Gastroesophageal sphincter (tissue), 4 donors: ENCODE results near the gene SYNDIG1. TPM values are rescaled to one million over a fixed set of nuclear protein-coding genes. Genes with fewer than 3 reads are reported as not detected.

Source experiments
- ATAC-seq: fragments of 150-250 bp; one replicate; pipeline ENCODE4 v1.9.1; 2016; ENCODE audit warnings: mild to moderate bottlenecking, moderate library complexity
- H3K27ac ChIP-seq, 4 donors: fragments of 200-600 bp; sonication (generic) in 3 of 4; 1 replicate in 3 of 4; 2 replicates in 1 of 4; pipeline ENCODE4 v1.5.1; 2016 to 2019
- H3K27me3 ChIP-seq: fragments of 200-600 bp; sonication (generic); one replicate; pipeline ENCODE4 v1.5.1; 2019
- H3K36me3 ChIP-seq, 2 donors: fragments of 200-600 bp; sonication (generic); one replicate each; pipeline ENCODE4 v1.5.1; 2019; ENCODE audit warnings: control low read depth in 1 of 2
- H3K4me1 ChIP-seq, 3 donors: fragments of 200-600 bp; sonication (generic); 1 replicate in 2 of 3; 2 replicates in 1 of 3; pipeline ENCODE4 v1.5.1; 2016 to 2019; ENCODE audit warnings: control low read depth in 2 of 3
- H3K4me3 ChIP-seq, 2 donors: fragments of 200-600 bp; sonication (generic); one replicate each; pipeline ENCODE4 v1.5.1; 2019; ENCODE audit warnings: mild to moderate bottlenecking in 1 of 2, moderate library complexity in 1 of 2
- H3K9me3 ChIP-seq, 3 donors: fragments of 200-600 bp; sonication (generic); one replicate each; pipeline ENCODE4 v1.5.1; 2017 to 2019; ENCODE audit warnings: control low read depth in 2 of 3
- EP300 ChIP-seq: sonication (generic); formaldehyde crosslinking; IDR thresholded peaks from one replicate; pipeline ENCODE4 v1.6.1; 2017; ENCODE audit warnings: antibody characterized with exemption, mild to moderate bottlenecking
- POLR2A ChIP-seq, 2 donors: fragments of 450-650 bp; IDR thresholded peaks; one replicate each; pipeline ENCODE4 v1.6.1; 2017; ENCODE audit warnings: antibody characterized with exemption in 2 of 2, mild to moderate bottlenecking in 2 of 2, moderate library complexity in 1 of 2
- POLR2AphosphoS5 ChIP-seq: sonication (generic); formaldehyde crosslinking; IDR thresholded peaks from one replicate; pipeline ENCODE4 v1.6.1; 2017; ENCODE audit warnings: antibody characterized with exemption
- WGBS, 2 donors: methylation state at CpG; one replicate each; pipeline ENCODE4 v1.1.5; 2018; ENCODE audit warnings: low coverage in 1 of 2; 5-methylcytosine and 5-hydroxymethylcytosine counted together
- total RNA-seq, 4 donors: library from RNA; depleted of rRNA; stranded (reverse); fragments of >200 nt; gene quantifications; one replicate each; pipeline ENCODE4 v1.1.0, GENCODE V29; 2016
- TF ChIP-seq, protein P1 (sequence below), 4 experiments: fragments of 200-600 bp in 2 of 4; fragments of 450-650 bp in 2 of 4; sonication (generic) in 1 of 4; IDR thresholded peaks; one replicate each; pipeline ENCODE4 v1.5.1; 2017 to 2019; ENCODE audit warnings: antibody characterized with exemption in 4 of 4, mild to moderate bottlenecking in 2 of 4, moderate library complexity in 2 of 4

SYNDIG1 gene
- total RNA-seq, 4 donors from 2014 or later, result 0.15 to 0.40 (median 0.16) TPM; not detected in 1

DNA sequence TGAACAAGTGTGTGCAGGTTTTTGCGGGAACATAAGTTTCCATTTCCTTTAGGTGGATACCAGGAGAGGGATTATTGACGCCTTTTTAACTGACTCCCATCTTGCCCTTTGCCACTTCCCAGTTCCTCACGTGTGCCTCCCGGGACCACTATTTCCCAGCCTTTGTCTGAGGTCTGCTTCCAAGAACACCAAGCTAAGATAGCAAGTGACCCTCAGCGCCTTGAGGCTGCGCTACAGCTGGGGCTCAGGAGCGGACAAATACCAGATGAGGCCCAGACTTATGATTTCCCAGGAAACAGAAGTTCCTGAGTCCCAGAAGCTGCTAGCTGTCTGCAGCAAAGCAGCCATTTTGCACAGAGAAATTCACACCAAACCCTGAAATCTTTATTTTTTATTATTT is 216.7 kb downstream of the SYNDIG1 start:
- no peak for ATAC-seq
- H3K4me3 ChIP-seq, result no peak overlapping the region
- H3K9me3 ChIP-seq, result peaks cover 0 to 12% (median 0%) of the 10 kb centered on the region in 3 donors
- no peaks in the 10 kb centered on the region for H3K4me1 ChIP-seq
- no peak overlapping the region for H3K27ac ChIP-seq
- TF ChIP-seq POLR2AphosphoS5 (no peak), POLR2A (IDR thresholded peaks at IDR 0.05) (no peak), EP300 (no peak)
- TF ChIP-seq, protein P1, sequence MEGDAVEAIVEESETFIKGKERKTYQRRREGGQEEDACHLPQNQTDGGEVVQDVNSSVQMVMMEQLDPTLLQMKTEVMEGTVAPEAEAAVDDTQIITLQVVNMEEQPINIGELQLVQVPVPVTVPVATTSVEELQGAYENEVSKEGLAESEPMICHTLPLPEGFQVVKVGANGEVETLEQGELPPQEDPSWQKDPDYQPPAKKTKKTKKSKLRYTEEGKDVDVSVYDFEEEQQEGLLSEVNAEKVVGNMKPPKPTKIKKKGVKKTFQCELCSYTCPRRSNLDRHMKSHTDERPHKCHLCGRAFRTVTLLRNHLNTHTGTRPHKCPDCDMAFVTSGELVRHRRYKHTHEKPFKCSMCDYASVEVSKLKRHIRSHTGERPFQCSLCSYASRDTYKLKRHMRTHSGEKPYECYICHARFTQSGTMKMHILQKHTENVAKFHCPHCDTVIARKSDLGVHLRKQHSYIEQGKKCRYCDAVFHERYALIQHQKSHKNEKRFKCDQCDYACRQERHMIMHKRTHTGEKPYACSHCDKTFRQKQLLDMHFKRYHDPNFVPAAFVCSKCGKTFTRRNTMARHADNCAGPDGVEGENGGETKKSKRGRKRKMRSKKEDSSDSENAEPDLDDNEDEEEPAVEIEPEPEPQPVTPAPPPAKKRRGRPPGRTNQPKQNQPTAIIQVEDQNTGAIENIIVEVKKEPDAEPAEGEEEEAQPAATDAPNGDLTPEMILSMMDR (IDR thresholded peaks at IDR 0.05), result no peak
- no peaks in the 10 kb centered on the region for H3K36me3 ChIP-seq
- 68 to 92% methylated on average over 4 to 6 of the region's 7 CpGs for WGBS, 2 donors
- no peaks in the 10 kb centered on the region for H3K27me3 ChIP-seq

DNA sequence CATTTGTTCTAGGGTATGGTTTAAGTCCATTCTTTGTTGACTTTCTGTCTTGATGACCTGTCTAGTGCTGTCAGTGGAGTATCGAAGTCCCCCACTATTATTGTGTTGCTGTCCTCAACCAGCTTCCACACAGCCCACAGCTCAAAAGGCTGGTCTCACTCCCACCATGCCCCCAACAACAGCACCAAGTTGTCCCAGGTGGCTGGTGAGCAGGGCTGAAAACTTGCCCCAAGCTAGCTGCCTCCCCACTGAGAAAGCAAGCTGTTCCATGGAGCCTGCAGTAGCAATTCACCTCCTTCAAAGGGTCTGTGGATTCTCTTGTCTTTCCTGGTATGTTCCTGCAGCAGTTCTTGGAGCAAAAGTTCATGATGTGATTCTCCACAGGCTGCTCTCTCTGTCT is 221.0 kb downstream of the SYNDIG1 start:
- H3K9me3 ChIP-seq, result peaks cover 0 to 12% (median 0%) of the 10 kb centered on the region in 3 donors
- WGBS, 2 donors, result 100% methylated on average over 1 of the region's 1 CpG; no CpG with 5 or more reads in 1 of the 2 donors
- H3K27ac ChIP-seq, result no peak overlapping the region
- peaks cover 5% of the 10 kb centered on the region for H3K27me3 ChIP-seq
- ATAC-seq, result no peak
- H3K4me1 ChIP-seq, result peaks cover 0 to 11% (median 0%) of the 10 kb centered on the region in 3 donors
- TF ChIP-seq POLR2AphosphoS5 (no peak), EP300 (no peak), POLR2A (IDR thresholded peaks at IDR 0.05) (no peak)
- TF ChIP-seq, protein P1 (IDR thresholded peaks at IDR 0.05), result no peak
- H3K4me3 ChIP-seq, result no peak overlapping the region
- no peaks in the 10 kb centered on the region for H3K36me3 ChIP-seq

DNA sequence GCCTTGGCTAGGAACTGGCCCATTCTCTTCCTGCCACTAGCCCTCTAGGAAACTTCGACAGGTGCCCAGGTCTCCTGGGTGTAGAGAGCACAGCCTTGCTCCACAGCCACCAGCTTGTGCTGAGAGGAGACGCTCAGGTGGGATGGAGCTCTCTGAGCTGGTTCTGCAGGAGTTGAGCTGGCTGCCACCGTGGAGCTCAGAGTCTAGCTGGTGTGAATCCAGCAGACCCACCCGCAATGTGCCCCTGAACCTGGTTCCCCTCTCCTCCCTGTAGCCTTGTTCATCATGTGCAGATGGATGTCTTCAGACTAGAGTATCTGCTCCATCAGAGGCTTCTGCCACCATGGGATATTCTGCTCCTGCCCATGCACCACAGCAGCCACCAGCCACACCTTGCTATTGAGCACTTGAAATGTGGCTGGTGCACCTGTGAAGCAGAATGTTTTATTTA is 222.5 kb downstream of the SYNDIG1 start:
- ATAC-seq, result no peak
- WGBS, 2 donors, result 83% methylated on average over 1 of the region's 4 CpGs; no CpG with 5 or more reads in 1 of the 2 donors

DNA sequence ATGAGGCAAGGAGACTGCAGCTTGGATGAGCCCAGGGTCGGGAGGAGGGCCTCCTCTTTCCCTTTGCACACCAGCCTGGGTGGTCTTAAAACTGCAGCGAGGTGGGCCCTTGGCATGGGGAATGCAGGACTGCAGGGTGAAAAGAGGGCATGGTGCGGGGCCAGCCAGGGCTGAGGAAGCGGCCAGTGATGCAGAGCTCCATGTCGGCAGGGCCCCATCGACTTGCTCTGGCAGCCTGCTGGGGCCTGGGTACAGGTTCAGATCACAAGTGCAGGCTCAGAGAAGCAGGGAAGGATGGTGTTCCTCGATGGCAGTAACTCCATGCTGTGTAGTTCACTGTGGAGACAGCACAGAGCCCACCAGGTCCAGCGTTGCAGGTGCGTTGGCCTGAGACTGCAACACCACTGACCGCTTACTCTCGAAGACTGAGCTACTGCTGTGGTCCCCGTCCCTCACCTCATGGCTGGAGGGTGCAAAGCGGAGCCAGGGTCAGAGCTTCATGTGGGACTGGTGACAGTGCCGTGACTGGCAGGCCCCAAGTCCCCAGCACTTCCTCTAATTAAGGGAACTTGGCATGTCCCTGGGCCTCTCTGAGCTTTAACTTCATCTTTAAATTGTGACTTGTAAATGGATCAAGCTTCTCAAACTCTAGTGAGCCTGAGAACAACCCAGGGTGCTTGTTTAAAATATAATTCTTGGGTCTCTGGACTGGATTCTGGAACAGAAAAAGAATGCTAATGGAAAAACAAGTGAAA is 223.2 kb downstream of the SYNDIG1 start:
- Histone ChIP-seq H3K27me3 (peaks cover 5% of the 10 kb centered on the region), H3K27ac (no peak overlapping the region), H3K36me3 (no peaks in the 10 kb centered on the region), H3K4me3 (no peak overlapping the region), H3K9me3 (peaks cover 0 to 9% (median 0%) of the 10 kb centered on the region in 3 donors), H3K4me1 (peaks cover 0 to 11% (median 0%) of the 10 kb centered on the region in 3 donors)
- TF ChIP-seq, protein P1 (IDR thresholded peaks at IDR 0.05), result no peak
- TF ChIP-seq EP300, result no peak
- WGBS, 2 donors, result 73 to 86% methylated on average over 2 to 4 of the region's 14 CpGs
- ATAC-seq, result no peak

More for the DNA sequence above, 222.5 kb downstream of the SYNDIG1 start:
- Histone ChIP-seq H3K36me3 (no peaks in the 10 kb centered on the region), H3K4me1 (peaks cover 0 to 11% (median 0%) of the 10 kb centered on the region in 3 donors), H3K9me3 (peaks cover 0 to 12% (median 0%) of the 10 kb centered on the region in 3 donors), H3K27ac (no peak overlapping the region), H3K4me3 (no peak overlapping the region), H3K27me3 (peaks cover 5% of the 10 kb centered on the region)
- TF ChIP-seq POLR2A (IDR thresholded peaks at IDR 0.05) (no peak), EP300 (no peak), POLR2AphosphoS5 (no peak)
- TF ChIP-seq, protein P1 (IDR thresholded peaks at IDR 0.05), result no peak
